Measurements from ENCODE around the gene SLC34A2.
"Not testable (repeated sequence)": the region's sequence is repeated elsewhere in the genome, so short reads cannot be mapped to it uniquely, and the experiment has no call there.

Gene SLC34A2

GRCh38 chr4:25658777-25659176 lies 3.1 kb downstream of the SLC34A2 start:
- DNase-seq (ENCODE audit: low read depth in 2 of 2), result no peak

- not testable (repeated sequence) for DNase-seq (ENCODE audit: low read depth in 2 of 2)
Measured at GRCh38 chr4:25661441-25661840, 5.8 kb downstream of the SLC34A2 start.

GRCh38 chr4:25662306-25662705 lies 6.7 kb downstream of the SLC34A2 start:
- no peak for DNase-seq (ENCODE audit: low read depth in 2 of 2)

- DNase-seq (ENCODE audit: low read depth in 2 of 2), result no peak
Measured at GRCh38 chr4:25663781-25664180, 8.1 kb downstream of the SLC34A2 start.

- DNase-seq (ENCODE audit: low read depth in 2 of 2), result no peak
Measured at GRCh38 chr4:25666031-25666630, 10.5 kb downstream of the SLC34A2 start.

- no peak for DNase-seq (ENCODE audit: low read depth in 2 of 2)
Measured at GRCh38 chr4:25667931-25668557, 12.4 kb downstream of the SLC34A2 start.

GRCh38 chr4:25670991-25671390 lies 15.3 kb downstream of the SLC34A2 start:
- DNase-seq (ENCODE audit: low read depth in 2 of 2), result no peak

- no peak for DNase-seq (ENCODE audit: low read depth in 2 of 2)
Measured at GRCh38 chr4:25672756-25673155, 17.1 kb downstream of the SLC34A2 start.

GRCh38 chr4:25674386-25674785 lies 18.7 kb downstream of the SLC34A2 start:
- no peak for DNase-seq (ENCODE audit: low read depth in 2 of 2)

GRCh38 chr4:25676221-25676620 lies 20.6 kb downstream of the SLC34A2 start:
- DNase-seq (ENCODE audit: low read depth in 2 of 2), result no peak

- DNase-seq (ENCODE audit: low read depth in 2 of 2), result no peak
Measured at GRCh38 chr4:25677157-25677556, 21.5 kb downstream of the SLC34A2 start.

- DNase-seq (ENCODE audit: low read depth in 2 of 2), result no peak
Measured at GRCh38 chr4:25677943-25678342, 22.3 kb downstream of the SLC34A2 start.

GRCh38 chr4:25687773-25688172 lies 32.1 kb downstream of the SLC34A2 start:
- DNase-seq (ENCODE audit: low read depth in 2 of 2), result no peak

GRCh38 chr4:25694466-25694865 lies 38.8 kb downstream of the SLC34A2 start:
- DNase-seq (ENCODE audit: low read depth in 2 of 2), result no peak

- DNase-seq (ENCODE audit: low read depth in 2 of 2), result no peak
Measured at GRCh38 chr4:25696409-25696808, 40.8 kb downstream of the SLC34A2 start.

GRCh38 chr4:25697516-25697915 lies 41.9 kb downstream of the SLC34A2 start:
- no peak for DNase-seq (ENCODE audit: low read depth in 2 of 2)

GRCh38 chr4:25700661-25701060 lies 45.0 kb downstream of the SLC34A2 start:
- no peak for DNase-seq (ENCODE audit: low read depth in 2 of 2)

GRCh38 chr4:25702848-25703247 lies 47.2 kb downstream of the SLC34A2 start:
- no peak for DNase-seq (ENCODE audit: low read depth in 2 of 2)

- no peak for DNase-seq (ENCODE audit: low read depth in 2 of 2)
Measured at GRCh38 chr4:25703731-25704388, 48.2 kb downstream of the SLC34A2 start.

- DNase-seq (ENCODE audit: low read depth in 2 of 2), result no peak
Measured at GRCh38 chr4:25704516-25704915, 48.9 kb downstream of the SLC34A2 start.

GRCh38 chr4:25710637-25711036 lies 55.0 kb downstream of the SLC34A2 start:
- DNase-seq (ENCODE audit: low read depth in 2 of 2), result no peak

- DNase-seq (ENCODE audit: low read depth in 2 of 2), result no peak
Measured at GRCh38 chr4:25712611-25713010, 57.0 kb downstream of the SLC34A2 start.

- DNase-seq (ENCODE audit: low read depth in 2 of 2), result no peak
Measured at GRCh38 chr4:25713812-25714211, 58.2 kb downstream of the SLC34A2 start.
